Prostate gland (tissue), 2 donors: ENCODE results near the gene SIGLEC5. TPM values are rescaled to one million over a fixed set of nuclear protein-coding genes. Genes with fewer than 3 reads are reported as not detected.

Experiments
- DNase-seq: peaks from one replicate; pipeline ENCODE4 v3.0.0-alpha.2; 2019; ENCODE audit warnings: low spot score
- H3K27ac ChIP-seq, 2 donors: fragments of 200-600 bp; sonication (generic); 2 replicates each; pipeline ENCODE4 v1.5.1; 2017 to 2019
- H3K27me3 ChIP-seq: fragments of 200-600 bp; sonication (generic); replicated peaks from 2 replicates; pipeline ENCODE4 v1.5.1; 2019; ENCODE audit not compliant: insufficient read depth
- H3K36me3 ChIP-seq, 2 donors: fragments of 200-600 bp; sonication (generic); 1 replicate in 1 of 2; 2 replicates in 1 of 2; pipeline versions ENCODE4 v1.5.1 to v1.8.1; 2017 to 2019
- H3K4me1 ChIP-seq: fragments of 200-600 bp; sonication (generic); replicated peaks from 2 replicates; pipeline ENCODE4 v1.5.1; 2019
- H3K4me3 ChIP-seq, 2 donors: fragments of 200-600 bp; sonication (generic); 2 replicates each; pipeline ENCODE4 v1.5.1; 2017 to 2019
- H3K9me3 ChIP-seq: fragments of 200-600 bp; sonication (generic); 2 replicates; pipeline ENCODE4 v1.5.1; 2017
- POLR2A ChIP-seq: fragments of 450-650 bp; IDR thresholded peaks from one replicate; pipeline ENCODE4 v1.6.1; 2016; ENCODE audit warnings: antibody characterized with exemption, mild to moderate bottlenecking
- POLR2AphosphoS5 ChIP-seq: sonication (generic); formaldehyde crosslinking; IDR thresholded peaks from one replicate; pipeline ENCODE4 v1.6.1; 2017; ENCODE audit warnings: antibody characterized with exemption
- WGBS: methylation state at CpG from one replicate; pipeline ENCODE4 v1.1.5; 2018; 5-methylcytosine and 5-hydroxymethylcytosine counted together
- intact Hi-C: fragments of 100-400 bp; cut with DNase I; formaldehyde crosslinking; loops from one replicate; pipeline ENCODE4 v1.14.2; 2022
- total RNA-seq, 2 donors: library from RNA; depleted of rRNA; stranded (reverse); fragments of >200 nt; gene quantifications; one replicate each; pipeline ENCODE4 v1.1.0, GENCODE V29; 2016
- TF ChIP-seq, protein P1 (sequence below), 4 experiments: fragments of 200-600 bp in 2 of 4; fragments of 450-650 bp in 2 of 4; sonication (generic) in 2 of 4; IDR thresholded peaks; 1 replicate in 3 of 4; 2 replicates in 1 of 4; pipeline ENCODE4 v1.5.1; 2016 to 2019; ENCODE audit warnings: antibody characterized with exemption in 4 of 4, mild to moderate bottlenecking in 2 of 4, moderate library complexity in 2 of 4

The SIGLEC5 gene
- total RNA-seq, 2 donors from 2014 or later = not detected

DNA sequence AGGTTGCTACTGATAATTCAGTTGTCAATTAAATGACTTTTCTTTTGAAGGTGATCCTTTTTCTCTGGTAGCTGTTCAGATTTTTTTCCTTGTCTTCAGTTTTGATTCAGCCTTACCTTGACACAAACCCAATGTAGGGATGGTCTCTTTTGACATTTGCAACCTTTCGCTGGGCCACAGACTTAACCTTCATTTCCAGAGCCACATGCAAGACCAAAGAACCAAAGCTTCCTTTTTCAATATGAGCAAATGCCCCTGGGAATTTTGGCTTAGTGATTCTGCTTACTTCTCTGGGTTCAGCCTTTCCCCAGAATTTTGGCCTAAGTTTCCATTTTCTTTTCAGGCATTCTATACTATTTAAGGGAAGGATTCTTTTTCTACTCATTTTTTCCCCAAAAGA lies 19.6 kb downstream of the SIGLEC5 start:
- H3K9me3 ChIP-seq = no peaks in the 10 kb centered on the region
- H3K27me3 ChIP-seq = no peaks in the 10 kb centered on the region
- intact Hi-C loops = no loop called here
- WGBS = 83% methylated on average over 1 of the region's 1 CpG
- H3K4me3 ChIP-seq = no peak overlapping the region
- H3K27ac ChIP-seq = no peak overlapping the region
- H3K4me1 ChIP-seq = no peaks in the 10 kb centered on the region
- no peak for DNase-seq
- TF ChIP-seq POLR2AphosphoS5 (no peak), POLR2A (no peak)
- TF ChIP-seq, protein P1, sequence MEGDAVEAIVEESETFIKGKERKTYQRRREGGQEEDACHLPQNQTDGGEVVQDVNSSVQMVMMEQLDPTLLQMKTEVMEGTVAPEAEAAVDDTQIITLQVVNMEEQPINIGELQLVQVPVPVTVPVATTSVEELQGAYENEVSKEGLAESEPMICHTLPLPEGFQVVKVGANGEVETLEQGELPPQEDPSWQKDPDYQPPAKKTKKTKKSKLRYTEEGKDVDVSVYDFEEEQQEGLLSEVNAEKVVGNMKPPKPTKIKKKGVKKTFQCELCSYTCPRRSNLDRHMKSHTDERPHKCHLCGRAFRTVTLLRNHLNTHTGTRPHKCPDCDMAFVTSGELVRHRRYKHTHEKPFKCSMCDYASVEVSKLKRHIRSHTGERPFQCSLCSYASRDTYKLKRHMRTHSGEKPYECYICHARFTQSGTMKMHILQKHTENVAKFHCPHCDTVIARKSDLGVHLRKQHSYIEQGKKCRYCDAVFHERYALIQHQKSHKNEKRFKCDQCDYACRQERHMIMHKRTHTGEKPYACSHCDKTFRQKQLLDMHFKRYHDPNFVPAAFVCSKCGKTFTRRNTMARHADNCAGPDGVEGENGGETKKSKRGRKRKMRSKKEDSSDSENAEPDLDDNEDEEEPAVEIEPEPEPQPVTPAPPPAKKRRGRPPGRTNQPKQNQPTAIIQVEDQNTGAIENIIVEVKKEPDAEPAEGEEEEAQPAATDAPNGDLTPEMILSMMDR (IDR thresholded peaks at IDR 0.05) = no peak
- no peaks in the 10 kb centered on the region for H3K36me3 ChIP-seq

DNA sequence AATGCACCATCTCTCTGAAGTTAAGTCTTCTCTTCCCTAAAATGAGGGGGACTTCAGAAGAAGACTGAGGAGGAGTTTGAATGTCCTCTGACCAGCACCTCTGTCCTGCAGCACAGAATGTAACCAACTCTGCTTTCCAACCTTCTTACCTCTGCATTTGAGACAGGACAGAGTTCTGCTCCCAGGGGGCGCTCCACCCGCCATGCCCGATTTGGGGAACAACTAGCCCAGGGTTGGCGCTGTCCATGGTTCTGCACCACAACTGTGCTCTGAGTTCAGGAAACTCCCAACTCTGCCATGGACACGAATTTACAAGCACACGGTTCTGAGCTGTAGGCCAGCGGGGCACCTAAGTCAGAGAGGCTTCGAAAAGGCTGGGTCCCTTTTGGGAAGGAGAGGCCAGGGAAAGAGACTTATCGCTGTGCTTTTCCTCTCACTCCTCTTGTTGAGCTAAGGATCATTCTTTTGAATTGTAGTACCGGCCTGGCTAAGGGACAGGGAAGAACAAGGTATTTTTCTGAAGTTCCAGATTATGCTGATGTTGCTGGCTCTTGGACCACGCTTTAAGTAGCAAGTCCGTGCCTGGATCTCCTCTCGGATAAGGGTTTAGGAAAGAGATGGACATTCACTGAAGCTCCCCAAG lies 22.2 kb downstream of the SIGLEC5 start:
- DNase-seq = peak; percentile 30
- intact Hi-C loops = no loop called here
- Histone ChIP-seq H3K4me3 (no peak overlapping the region), H3K9me3 (no peaks in the 10 kb centered on the region), H3K27ac (no peak overlapping the region), H3K36me3 (no peaks in the 10 kb centered on the region), H3K27me3 (no peaks in the 10 kb centered on the region), H3K4me1 (no peaks in the 10 kb centered on the region)
- WGBS = 23% methylated on average over 13 of the region's 13 CpGs
- TF ChIP-seq POLR2A (no peak), POLR2AphosphoS5 (no peak)
- TF ChIP-seq, protein P1 (IDR thresholded peaks at IDR 0.05) = peak in 2 of 4 experiments; percentile 30 to 64

DNA sequence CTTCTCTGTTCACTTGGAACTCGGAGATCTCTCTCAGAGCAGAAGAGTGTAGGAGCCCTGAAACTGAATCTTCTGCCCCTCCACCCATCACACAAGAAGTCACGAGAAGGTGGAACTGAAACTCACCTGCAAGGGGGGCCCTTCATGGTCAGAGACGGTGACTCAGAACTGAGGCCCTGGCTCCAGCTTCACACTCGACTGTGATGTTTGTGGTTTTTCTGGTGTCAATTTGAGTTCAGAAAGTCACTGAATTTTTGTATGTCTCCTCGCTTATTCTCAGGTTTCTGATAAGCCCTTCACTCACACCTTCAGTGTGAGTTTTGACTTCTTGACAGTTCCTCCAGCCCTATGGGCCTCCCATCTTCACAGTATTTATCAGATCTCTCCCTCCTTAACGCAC lies 23.1 kb downstream of the SIGLEC5 start:
- TF ChIP-seq POLR2AphosphoS5 (no peak), POLR2A (no peak)
- TF ChIP-seq, protein P1 (IDR thresholded peaks at IDR 0.05) = no peak

DNA sequence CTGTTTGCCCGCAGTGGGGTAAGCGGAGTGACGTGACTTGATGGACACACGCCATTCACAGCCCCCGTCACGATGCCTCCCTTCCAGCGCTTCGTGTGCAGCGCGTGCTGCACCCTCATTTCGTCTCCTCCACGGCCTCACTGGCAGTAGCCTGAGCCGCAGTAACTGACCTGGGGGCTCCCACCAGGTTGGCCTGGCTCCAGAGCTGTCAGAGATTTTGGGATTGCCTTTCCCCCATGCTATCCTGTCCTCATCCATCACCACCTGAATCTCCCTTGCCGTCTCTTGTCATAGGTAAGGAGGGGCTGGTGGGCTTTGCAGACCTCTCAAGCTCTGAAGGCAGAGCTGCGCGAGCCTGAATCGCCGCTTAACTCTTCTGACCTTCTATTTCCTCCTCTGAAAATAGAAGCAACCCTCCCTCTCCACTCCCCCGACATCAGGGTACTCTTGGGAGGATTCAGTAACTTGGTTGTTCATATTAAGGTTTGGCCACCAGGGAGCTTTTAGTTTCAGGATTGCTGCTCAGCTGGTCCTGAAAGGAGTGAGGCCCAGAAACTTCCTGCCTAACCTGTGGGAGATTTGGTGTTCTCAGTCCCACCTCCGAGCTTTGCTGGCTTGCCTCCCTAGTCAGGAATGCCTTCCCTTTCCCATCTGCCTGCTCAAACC lies 27.9 kb downstream of the SIGLEC5 start:
- Histone ChIP-seq H3K4me1 (no peaks in the 10 kb centered on the region), H3K4me3 (no peak overlapping the region)
- WGBS = 86% methylated on average over 20 of the region's 20 CpGs

More for the DNA sequence above, 23.1 kb downstream of the SIGLEC5 start:
- 68% methylated on average over 6 of the region's 6 CpGs for WGBS
- Histone ChIP-seq H3K36me3 (no peaks in the 10 kb centered on the region), H3K4me3 (no peak overlapping the region), H3K27ac (no peak overlapping the region), H3K9me3 (no peaks in the 10 kb centered on the region), H3K27me3 (no peaks in the 10 kb centered on the region), H3K4me1 (no peaks in the 10 kb centered on the region)
- DNase-seq = no peak
- intact Hi-C loops = no loop called here

More for the DNA sequence above, 27.9 kb downstream of the SIGLEC5 start:
- H3K27ac ChIP-seq = no peak overlapping the region
- H3K9me3 ChIP-seq = no peaks in the 10 kb centered on the region
- TF ChIP-seq POLR2A (no peak), POLR2AphosphoS5 (no peak)
- TF ChIP-seq, protein P1 (IDR thresholded peaks at IDR 0.05) = no peak
- intact Hi-C loops = no loop called here
- H3K27me3 ChIP-seq = no peaks in the 10 kb centered on the region
- no peak for DNase-seq
- no peaks in the 10 kb centered on the region for H3K36me3 ChIP-seq
